HPDE6-E6E7 (cell line): Measurements from ENCODE around the gene EPN2.

ENCODE experiments used
- DNase-seq: peaks from one replicate; pipeline ENCODE4 v3.0.0; 2011; ENCODE audit warnings: missing footprints; ENCODE audit errors: extremely low spot score

The EPN2 gene

GRCh38 chr17:19331134-19331533, 94.0 kb downstream of the EPN2 start:
- DNase-seq, result no peak

DNA sequence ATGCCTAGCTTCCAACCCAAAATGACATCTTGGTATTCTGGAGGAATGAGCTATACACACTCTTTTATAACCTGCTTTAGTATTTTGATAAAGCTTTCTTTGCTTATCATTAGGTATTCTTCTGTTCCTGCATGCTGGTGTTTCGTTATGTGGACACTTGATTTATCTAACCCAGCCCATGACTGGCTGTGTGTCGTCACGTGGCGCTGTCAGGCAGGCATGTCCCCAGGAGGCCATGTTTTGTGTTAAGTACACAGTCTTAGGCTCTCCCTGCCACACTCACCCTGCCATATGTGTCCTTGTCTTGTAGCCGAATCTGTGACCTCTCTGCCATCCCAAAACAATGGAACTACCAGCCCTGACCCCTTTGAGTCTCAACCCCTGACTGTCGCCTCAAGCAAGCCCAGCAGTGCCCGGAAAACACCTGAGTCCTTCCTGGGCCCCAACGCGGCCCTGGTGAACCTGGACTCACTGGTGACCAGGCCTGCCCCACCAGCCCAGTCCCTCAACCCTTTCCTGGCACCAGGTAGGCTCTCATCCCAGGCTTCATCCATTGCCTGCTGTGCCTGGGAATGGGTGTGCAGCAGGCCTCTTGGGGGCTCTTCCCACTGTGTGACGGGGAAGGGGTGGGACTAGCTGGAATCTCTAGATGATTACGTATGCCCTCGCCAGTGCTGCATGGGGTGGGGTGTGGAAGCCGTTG, 94.5 kb downstream of the EPN2 start:
- no peak for DNase-seq

GRCh38 chr17:19332371-19333131, 95.4 kb downstream of the EPN2 start:
- no peak for DNase-seq

GRCh38 chr17:19333132-19333440, 95.9 kb downstream of the EPN2 start:
- DNase-seq, result no peak

- no peak for DNase-seq
Measured at GRCh38 chr17:19333736-19334290, 96.6 kb downstream of the EPN2 start.

- no peak for DNase-seq
Measured at GRCh38 chr17:19334331-19334730, 97.2 kb downstream of the EPN2 start.

DNA sequence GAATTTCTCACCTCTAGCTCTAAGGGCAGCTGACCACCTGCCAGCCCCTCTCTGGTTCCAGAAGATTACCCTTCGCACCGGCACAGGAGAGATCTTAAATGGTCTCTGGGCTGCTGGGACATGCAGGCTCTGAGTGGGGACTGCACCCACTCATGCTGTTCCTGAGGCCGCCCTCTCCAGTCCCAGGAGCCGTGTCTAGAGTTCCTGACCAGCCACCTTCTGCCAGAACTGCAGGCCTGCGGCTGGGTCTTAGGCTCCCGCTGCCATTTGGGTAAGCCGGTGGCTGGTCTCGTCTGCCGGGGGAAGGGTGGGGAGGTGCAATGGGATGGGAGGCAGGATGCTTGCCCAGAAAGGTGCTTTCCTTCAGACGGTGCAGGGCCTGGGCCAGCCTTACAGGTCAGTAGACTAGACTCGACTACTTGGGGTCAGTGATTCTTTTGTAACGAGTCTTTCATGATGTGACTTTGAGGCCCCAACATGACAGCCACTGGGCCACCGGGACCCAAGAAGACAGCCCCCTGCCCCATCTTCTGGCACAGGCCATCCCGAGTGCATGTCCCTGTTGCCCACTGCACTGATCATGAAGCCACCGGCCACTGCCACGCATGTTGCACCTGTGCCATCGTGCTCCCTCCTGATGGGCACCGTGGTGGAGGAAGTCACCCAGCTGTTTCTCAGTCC, 98.9 kb downstream of the EPN2 start:
- no peak for DNase-seq

DNA sequence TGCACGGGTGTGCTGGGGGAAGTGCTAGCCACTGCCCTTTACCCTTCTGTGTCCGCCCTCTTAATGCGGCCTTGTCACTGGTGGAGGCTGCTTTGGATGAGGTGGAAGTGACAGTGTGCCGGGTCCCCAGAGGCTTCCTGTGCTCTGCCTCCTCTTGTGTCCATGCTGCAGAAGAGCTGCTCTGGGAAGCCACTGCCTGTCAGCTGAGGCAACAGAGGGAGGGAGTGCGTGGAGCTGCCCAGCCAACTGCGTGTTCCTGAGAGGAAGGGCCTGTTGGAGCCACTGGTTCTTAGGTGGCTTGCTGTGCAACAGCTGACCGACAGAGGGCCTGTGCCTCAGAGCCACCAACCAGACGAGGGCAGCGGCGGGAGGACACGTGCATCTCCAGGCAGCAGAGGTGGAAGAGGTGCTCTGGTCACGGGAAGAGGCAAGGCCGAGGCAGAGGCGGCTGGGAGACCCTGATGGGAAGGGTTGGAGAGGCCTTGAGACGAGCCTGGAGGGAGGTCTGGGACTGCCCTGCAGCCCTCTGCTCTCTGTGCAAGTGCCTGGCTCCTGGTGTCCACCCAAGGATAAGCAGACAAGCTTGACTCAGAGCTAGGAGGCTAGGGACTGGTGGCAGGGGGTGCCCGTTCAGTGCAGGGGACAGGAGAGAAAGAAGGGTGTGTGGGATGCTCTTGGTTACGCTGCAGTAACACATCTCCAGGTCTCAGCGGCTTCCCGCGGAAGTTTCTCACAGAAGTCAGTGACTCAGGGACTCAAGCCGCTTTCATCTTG, 100.0 kb downstream of the EPN2 start:
- DNase-seq, result no peak

DNA sequence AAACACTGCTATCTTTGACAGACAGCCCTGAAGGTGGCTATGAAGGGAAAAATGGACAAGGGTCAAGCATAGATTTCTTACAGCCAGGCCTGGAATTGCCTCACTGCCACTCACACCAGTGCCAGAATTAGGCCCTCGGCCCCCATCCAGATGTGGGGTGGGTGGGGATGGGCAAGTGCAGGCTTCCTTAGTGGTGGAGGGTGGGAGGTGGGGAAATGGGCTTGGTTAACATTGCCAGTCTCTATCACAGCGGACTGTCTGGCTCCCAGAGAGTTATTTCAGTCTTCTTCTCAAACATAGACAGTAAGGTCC, 100.5 kb downstream of the EPN2 start:
- no peak for DNase-seq

DNA sequence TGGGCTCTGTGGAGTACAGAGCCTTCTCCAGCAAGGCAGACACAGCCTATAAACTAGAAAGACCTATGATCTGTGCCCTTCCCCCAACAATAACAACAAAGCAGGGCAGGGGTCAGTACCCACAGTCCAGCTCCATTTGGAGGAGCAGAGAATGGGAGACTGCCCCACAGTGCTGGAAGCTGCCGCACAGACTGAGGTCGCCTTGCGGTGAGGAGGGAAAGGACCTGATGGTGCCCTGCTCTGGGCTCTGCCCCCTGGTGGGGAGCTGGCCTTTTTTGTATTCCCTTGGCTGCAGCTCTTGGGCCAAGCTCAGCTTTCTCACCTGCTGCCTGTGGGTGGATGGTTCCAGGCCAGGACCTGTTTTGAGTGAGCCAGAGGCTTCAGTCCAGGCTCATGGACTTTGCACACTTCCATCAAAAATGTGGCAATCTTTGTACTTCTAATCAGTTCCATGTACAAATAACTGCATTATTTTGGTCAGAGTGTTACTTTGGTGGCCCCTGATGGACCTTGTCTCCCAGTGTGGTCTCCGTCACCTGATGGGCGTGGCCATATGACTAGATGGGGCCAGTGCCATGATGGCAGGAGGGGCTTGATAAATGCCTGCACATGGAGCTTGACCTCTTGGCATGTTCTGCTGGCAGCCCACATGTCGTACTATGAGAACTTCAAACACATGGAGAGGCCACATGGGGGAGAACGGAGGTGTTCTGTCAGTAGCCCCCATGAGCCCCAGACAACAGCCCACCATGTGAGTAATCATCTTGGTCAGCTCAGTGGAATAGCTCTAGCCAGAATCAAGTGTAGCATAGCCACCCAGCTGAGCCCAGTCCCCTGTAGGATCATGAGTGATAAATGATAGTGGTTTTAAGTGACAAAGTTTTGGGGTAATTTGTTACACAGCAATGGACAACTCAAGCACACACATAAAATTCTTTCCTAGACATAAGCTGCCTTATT, 101.1 kb downstream of the EPN2 start:
- peak; percentile 39 for DNase-seq

GRCh38 chr17:19339341-19339815, 102.2 kb downstream of the EPN2 start:
- DNase-seq, result no peak

- DNase-seq, result no peak
Measured at GRCh38 chr17:19341211-19341631, 104.1 kb downstream of the EPN2 start.

GRCh38 chr17:19341641-19342610, 104.8 kb downstream of the EPN2 start:
- no peak for DNase-seq

DNA sequence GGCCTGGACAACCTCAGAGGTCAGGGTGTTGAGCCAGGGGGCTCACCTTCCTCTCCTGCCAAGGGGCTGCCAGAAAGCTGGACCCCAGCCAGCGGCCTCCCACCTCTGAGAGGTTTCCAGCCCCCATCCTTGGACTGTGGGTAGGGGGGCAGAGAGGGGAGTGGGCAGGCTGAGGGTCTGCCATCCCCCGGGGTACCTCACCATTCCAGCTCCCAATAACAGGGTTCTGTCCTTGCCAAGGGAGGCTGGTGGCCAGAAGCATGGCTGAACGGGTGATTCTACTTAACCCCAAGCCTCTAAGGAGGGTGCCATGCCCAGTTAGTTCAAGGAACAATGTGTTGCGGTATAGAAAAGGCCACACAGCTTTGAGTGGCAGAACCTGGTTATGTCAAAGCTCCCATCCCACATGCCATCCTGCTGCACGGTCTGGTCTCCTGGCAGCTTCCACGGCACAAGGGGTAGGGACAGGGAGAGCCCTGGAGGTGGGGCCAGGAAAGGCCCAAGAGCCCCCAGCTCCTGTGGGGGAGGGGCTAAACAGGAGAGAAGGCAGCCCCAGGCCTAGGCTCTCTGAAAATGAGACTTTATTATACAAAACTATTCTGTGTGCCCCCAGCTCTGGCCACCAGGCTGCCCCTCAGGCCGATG, 105.6 kb downstream of the EPN2 start:
- no peak for DNase-seq

DNA sequence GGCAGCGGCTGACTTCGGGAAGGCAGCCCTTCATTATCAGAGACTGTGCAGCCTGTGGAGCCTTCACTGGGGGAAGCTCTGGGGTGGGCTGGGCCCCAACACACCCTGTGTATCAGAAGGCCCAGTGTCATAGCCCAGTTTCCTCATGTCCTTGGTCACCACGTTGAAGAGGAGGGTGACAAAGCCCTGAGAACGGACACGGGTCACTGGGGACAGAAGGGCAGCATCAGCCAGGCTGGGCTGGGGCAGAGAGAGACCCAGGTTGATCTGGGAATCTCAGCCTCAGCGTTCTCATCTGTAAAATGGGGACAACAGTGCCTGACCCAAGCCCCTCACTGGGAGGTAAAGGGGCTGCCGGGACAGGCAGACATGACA, 106.1 kb downstream of the EPN2 start:
- no peak for DNase-seq

GRCh38 chr17:19343671-19344151, 106.5 kb downstream of the EPN2 start:
- DNase-seq, result no peak

GRCh38 chr17:19344311-19345066, 107.3 kb downstream of the EPN2 start:
- no peak for DNase-seq

- DNase-seq, result no peak
Measured at GRCh38 chr17:19345067-19345460, 107.9 kb downstream of the EPN2 start.
